Ovary (tissue), 3 donors: Measurements from ENCODE around the gene ETNPPL.

Experiments used
- CTCF ChIP-seq, 3 donors: fragments of 450-650 bp in 2 of 3; fragments of 200-600 bp in 1 of 3; IDR thresholded peaks; one replicate each; pipeline versions ENCODE4 v1.5.1 to v1.8.0; 2016 to 2022; ENCODE audit warnings: antibody characterized with exemption in 3 of 3, mild to moderate bottlenecking in 1 of 3
- EP300 ChIP-seq: sonication (generic); formaldehyde crosslinking; IDR thresholded peaks from one replicate; pipeline ENCODE4 v1.6.1; 2017; ENCODE audit warnings: antibody characterized with exemption
- POLR2A ChIP-seq: fragments of 450-650 bp; IDR thresholded peaks from one replicate; pipeline ENCODE4 v1.6.1; 2017; ENCODE audit warnings: antibody characterized with exemption, mild to moderate bottlenecking, moderate library complexity
- donor health status: DM: no; HTN: no; CAD: no.

- TF ChIP-seq POLR2A, result no peak
- TF ChIP-seq CTCF (IDR thresholded peaks at IDR 0.05), result no peak
- no peak for TF ChIP-seq EP300
Measured at GRCh38 chr4:108783665-108784463, 21.0 kb upstream of the ETNPPL start.
